GM19099 (cell line): ENCODE measurements around the gene SEPTIN6.

ENCODE experiments used
- POLR2A ChIP-seq: IDR thresholded peaks from 3 replicates; pipeline ENCODE4 v1.6.1; 2011; ENCODE audit warnings: low read depth; ENCODE audit not compliant: insufficient read length; ENCODE audit errors: extremely low read depth

Gene SEPTIN6

GRCh38 chrX:119693040-119693995 is at the start of gene SEPTIN6:
TSS of gene SEPTIN6 (minus strand) at chrX:119693168. CDS start at chrX:119693105, 63 bp downstream.
- TF ChIP-seq POLR2A: peak; percentile 93

- TF ChIP-seq POLR2A: no peak
These were observed 45.8 kb upstream of the SEPTIN6 start for GRCh38 chrX:119738742-119739141.

- no peak for TF ChIP-seq POLR2A
These were observed 43.3 kb upstream of the SEPTIN6 start for GRCh38 chrX:119736206-119736764.

DNA sequence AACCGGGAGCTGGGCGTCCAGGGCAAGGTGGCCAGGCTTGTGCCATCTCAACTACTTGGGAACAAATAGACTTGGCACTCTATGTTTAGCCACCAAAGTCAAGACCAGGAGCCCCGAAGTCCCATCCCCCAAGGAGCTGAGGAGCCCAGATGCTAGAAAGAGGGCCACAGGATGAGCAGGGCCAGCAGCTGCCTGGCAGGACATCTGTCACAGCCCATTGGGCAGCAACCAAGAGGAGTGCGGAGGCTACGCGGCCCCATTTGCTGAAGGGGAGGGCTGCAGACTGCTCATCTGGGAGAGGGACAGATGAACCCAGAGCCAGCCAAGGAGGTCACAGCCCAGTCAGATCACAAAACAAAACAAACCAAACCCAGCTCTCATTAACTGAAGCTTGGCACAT is 42.5 kb upstream of the SEPTIN6 start:
- TF ChIP-seq POLR2A: no peak

DNA sequence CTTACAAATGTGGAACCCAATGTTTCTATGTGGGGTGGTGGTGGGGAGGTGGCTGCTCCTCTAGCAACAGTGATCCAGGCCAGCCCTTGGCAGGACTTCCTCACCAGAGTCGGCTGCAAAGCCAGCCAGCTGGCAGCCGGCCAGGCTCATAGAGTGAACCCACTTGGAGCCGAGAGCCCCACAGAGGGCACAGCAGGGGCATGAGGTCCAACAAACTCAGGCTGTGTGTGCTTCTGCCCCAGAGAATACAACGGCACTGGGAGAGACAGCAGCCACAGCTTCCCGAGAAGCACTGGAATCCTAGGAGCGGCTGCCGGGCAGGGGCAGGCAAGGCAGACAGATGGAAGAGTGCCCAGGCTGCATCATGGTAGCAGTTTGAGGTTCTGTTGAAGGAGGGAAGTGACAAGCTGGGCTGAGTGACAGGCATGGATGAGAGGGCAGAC is 42.0 kb upstream of the SEPTIN6 start:
- TF ChIP-seq POLR2A: no peak

DNA sequence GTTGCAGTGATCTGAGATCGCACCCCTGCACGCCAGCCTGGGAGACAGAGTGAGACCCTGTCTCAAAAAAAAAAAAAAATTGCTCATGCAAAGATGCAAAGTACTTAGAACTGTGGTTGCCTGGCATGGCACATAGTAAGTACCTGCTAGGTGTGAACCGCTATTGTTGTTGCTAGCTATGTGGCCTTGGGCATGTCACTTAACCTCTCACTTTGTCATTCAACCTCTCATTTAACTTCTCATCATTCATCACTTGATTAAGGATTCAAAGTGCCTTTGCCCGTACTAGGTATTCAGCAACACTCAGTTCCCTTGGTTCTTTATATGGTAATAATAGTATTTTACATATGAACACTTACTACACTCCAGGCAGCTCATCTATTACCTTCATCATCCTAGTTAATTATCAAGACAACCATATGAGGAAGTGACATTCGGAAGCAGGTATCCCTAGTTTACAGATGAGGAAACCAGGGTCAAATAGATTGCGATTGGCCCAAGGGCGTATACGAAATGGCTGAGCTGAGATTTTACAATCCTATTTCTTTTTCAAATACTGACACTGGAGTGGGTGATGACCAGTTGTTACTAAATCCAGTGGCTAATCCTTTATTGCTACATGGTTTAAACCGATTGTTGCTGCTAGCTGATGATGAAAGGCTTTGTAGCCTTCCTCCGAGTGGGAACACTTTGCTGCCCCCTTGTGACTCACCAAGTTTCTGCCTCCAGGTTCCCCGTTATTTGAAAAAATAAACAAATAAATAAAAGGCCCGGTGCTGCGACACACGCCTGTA is 36.6 kb upstream of the SEPTIN6 start:
- TF ChIP-seq POLR2A: no peak

DNA sequence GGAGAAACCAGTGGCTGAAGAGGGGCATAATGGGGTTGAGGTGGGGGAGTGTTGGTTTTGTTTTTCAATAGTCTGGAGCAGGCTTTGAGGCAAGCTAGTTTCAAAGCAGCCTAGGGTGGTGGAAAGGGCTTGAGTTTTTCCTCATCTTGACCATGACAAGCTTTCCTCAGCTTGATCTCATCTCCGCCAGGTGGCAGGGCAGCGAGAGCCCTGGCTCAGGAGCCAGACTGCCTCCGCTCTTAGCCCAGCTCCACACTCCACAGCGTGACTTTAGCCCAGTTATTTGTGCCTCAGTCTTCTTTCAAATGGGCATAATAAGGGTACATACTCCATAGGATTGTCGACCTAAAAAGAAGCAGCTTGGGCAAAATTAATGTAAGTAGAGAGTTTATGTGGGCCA is 35.5 kb upstream of the SEPTIN6 start:
- no peak for TF ChIP-seq POLR2A

DNA sequence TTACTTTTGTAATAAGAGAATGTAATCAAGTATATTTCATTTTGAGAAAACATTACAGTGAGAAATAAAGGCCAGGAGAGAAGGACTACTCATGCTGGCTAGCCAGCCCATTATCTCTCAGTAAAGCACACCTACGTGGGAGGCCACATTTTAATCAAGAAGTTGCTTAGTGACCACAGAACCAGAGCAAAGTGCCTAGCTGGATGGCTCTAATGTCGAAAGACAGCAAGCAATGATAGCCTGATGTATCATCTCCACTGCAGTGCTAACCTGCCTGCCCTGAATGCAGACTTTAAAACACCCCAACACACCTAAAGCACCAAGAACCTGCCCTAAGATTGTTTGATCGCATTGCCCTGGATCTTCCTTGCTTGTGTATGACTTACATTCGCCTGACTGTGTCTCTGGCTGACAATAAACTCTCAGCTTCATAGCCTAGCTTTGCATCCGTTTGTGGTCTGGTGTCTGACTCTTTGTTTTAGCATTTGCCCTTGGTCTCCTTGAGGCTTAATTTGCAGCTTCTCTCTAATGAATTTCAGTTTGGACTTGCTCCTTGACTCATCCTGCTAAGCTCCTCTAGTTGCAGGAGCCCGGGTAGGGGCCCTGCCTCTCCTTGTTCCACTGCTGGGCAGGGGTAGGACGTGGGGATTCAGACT is 34.1 kb upstream of the SEPTIN6 start:
- no peak for TF ChIP-seq POLR2A

DNA sequence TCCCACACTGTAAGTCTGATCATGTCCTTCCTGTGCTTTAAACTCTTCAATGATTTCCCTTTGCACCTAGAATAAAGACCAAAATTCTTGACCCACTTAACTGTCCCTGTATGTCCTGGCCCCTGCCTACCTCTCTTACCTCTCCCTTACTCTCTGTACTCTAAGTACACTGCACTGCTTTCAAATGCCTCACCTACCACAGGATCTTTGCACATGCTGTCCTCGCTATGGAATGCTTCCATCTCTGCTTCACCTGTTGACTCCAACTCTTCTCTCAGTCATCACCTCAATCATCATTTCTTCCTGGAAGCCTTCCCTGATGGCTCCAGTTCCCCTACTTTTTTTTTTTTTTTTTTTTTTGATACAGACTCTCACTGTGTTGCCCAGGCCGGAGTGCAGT is 29.0 kb upstream of the SEPTIN6 start:
- TF ChIP-seq POLR2A: no peak

- no peak for TF ChIP-seq POLR2A
These were observed 28.5 kb upstream of the SEPTIN6 start for GRCh38 chrX:119721487-119721886.

- no peak for TF ChIP-seq POLR2A
These were observed 16.7 kb upstream of the SEPTIN6 start for GRCh38 chrX:119709630-119710029.

- TF ChIP-seq POLR2A: no peak
These were observed 16.0 kb upstream of the SEPTIN6 start for GRCh38 chrX:119708936-119709335.

DNA sequence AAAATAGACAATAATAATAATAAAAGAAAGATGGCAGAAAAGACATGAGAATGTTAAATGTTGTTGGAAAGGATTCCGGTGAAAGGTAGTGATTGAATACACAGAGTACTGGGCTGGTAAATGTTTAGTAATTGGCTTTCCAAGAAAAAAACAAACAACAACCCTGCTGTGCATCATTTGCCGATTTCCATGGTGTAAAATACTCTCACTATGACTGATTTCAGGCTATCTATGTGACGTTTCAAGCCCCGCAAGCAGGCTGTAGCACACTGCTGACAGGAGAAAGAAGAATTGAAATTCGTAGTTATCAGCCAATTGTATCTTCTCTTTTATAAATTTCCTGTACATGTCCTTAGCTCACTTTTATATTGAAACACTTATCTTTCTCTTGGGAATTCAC is 13.6 kb upstream of the SEPTIN6 start:
- TF ChIP-seq POLR2A: no peak

DNA sequence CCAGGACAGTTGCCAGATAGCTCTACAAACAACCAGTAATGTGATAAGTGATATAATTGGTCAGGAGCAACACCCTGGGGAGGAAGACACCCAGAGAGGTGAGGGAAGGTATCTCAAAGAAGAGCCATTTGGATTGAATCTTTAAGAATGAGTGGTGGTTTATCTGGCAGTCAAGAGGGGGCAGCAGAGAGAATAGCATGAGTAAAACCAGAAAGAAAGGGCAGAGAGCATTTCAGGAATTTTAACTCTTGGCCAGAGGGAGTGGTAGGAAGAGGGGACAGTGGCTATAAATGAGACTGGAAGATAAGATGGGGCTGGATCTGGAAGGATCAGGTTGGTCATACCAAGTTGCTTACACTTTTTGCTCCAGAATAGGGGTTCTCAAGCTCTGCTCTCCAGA is 5.9 kb upstream of the SEPTIN6 start:
- TF ChIP-seq POLR2A: no peak
